Uterus (tissue), 2 donors: ENCODE results near the gene FBLN1.

Experiments used
- CTCF ChIP-seq, 4 experiments: fragments of 200-600 bp in 2 of 4; fragments of 450-650 bp in 2 of 4; sonication (generic) in 2 of 4; IDR thresholded peaks; one replicate each; pipeline ENCODE4 v1.5.1; 2016 to 2019; ENCODE audit warnings: antibody characterized with exemption in 4 of 4, mild to moderate bottlenecking in 2 of 4, moderate library complexity in 1 of 4
- POLR2A ChIP-seq, 2 donors: fragments of 450-650 bp; IDR thresholded peaks; one replicate each; pipeline ENCODE4 v1.6.1; 2016; ENCODE audit warnings: antibody characterized with exemption in 2 of 2, mild to moderate bottlenecking in 1 of 2, moderate library complexity in 1 of 2

- TF ChIP-seq POLR2A (IDR thresholded peaks at IDR 0.05), result no peak
- TF ChIP-seq CTCF (IDR thresholded peaks at IDR 0.05), result no peak
Observed at GRCh38 chr22:45534339-45535192, 31.9 kb downstream of the FBLN1 start.
